DLD1 (cell line): ENCODE results near the gene KIF26A.

Source experiments
- in situ Hi-C: cut with HindIII; loops from 2 replicates; pipeline ENCODE4 v1.10.0; 2017; ENCODE audit warnings: low sequenced_read_pairs

Gene KIF26A

GRCh38 chr14:104155513-104155912, 17.1 kb downstream of the KIF26A start:
- in situ Hi-C loops = no loop called here

DNA sequence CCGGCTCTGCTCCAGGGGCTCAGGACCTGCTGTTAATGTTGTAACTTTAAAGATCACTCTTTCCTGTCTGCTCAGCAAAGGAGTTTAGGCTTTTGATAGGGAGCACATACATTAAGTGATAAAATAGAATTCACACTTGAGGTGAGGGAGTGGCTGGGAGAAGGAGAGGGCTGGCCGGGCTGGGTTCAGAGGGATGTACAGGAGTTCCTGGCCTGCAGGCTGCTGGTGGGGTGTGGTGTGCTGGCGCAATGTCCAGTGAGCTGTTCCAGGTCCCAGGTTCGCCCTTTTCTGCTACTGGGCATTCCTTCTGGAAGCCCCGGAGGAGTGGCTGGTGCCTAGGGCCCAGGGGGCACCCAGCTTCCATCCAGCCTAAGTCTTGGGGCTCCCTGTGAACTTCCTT, 17.8 kb downstream of the KIF26A start:
- in situ Hi-C loops = no loop called here

GRCh38 chr14:104157016-104157928, 18.9 kb downstream of the KIF26A start:
- in situ Hi-C loops = no loop called here

GRCh38 chr14:104158827-104159798, 20.7 kb downstream of the KIF26A start:
- in situ Hi-C loops = no loop called here

DNA sequence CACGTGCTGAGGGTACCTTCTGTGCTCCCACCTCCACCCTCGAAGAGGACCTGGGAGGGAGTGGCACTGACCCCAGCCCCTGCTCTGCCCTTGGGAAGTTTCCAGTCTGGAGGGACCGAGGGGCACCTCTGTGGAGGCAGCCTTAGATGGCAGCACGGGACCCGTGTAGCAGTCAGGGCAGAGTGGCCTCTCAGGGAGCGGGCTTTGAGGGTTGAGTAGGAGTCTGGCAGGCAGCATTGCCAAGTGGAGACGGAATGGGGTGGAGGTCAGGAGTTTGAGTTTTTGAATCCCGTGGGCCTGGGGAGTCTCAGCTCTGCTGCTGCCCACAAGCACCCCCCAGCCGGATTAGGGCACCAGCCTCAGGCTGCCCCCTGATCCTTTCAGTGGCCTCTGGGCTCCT, 21.6 kb downstream of the KIF26A start:
- in situ Hi-C loops = no loop called here

DNA sequence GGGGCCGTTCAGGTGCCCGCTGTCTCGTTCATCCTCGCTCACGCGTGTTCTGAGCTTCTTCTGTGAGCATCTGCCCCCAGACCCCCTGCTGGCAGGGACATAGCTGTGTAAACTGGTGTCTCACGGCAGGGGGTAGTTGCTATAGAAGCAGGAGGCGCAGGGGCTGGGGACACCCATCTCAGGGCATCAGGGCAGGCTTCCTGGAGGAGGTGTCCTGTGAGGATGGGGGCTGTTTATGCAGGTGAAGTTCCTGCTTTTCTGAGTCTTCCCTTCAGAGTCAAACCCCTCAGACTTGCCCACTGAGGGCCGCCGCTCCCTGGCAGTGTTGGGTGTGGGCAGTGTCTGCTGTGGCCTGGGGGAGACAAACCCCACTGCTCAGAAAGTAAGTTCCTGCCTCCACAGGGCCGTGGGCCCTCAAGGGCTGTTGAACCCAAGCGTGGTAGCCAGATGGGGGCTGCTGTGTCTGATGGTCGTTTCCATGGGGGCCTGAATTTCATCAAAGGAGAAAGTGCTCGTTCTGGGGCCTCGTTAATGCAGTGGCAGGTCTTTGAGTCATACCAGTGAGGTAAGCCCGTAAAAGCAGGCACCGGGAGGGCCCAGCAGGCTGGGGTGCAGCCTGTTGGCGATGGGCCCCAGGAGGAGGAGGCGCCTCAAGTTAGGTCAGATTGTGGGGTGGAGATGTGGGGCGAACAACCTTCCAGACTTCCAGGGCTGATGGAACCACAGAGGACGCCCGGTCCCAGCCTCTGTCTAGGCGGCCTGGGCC, 23.4 kb downstream of the KIF26A start:
- in situ Hi-C loops = no loop called here

DNA sequence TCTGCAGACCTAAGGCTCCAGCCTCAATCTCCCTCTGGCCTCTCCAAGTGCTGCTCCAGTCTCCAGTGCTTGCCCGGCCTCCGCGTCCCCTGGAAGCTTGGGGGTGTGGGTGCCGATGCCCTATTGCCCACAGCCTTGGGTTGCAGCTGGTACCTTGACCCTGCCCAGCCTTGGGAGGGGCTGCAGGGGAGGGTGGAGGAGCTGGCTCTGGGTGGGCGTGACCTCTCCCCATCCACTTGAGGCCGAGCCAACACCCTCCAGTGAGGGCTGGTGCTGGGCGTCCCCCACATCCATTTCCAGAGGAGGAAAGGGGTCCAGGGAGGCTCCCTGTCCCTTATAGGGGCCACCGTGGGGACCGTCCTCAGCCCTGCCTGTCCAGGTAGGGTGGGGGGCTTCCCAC, 24.1 kb downstream of the KIF26A start:
- in situ Hi-C loops = no loop called here

DNA sequence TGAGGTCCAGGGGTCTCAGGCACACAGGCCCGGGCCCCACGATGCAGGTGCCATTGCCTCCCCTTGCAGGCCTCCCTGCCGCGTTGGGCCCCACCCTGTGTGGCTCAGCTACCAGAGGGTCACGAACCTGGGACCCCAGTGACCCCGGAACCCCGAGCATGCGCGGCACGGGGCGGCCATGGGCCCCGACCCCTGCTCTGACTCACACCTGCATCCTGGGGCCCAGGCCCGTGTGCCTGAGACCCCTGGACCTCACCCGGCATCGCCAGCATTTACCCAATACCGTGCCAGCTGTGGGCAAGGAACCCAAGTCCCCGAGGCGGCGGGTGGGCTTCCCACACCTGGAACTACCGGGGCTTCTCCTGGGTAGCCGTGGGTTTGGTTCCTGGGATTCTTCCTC, 25.2 kb downstream of the KIF26A start:
- in situ Hi-C loops = no loop called here

DNA sequence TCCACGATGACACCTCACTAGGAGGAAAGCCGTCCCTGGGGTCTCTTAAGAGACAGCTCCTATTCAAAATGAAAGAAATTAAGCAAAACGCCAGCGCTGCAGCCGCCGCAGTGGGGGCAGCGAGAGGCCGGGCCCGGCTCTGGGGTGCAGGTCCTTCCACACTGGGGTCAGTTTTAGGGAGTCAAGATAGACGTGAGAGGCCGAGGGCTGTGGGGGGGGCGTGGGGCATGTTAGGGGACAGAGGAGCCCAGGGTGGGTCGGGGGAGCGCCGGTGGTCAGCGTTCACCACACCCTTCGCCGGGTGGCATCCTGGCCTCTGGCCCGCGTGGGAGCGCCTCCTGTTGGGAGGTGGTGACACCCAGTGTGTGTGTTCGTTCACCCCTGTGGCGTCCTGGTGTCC, 25.7 kb downstream of the KIF26A start:
- in situ Hi-C loops = no loop called here

GRCh38 chr14:104164512-104164911, 26.1 kb downstream of the KIF26A start:
- in situ Hi-C loops = no loop called here

DNA sequence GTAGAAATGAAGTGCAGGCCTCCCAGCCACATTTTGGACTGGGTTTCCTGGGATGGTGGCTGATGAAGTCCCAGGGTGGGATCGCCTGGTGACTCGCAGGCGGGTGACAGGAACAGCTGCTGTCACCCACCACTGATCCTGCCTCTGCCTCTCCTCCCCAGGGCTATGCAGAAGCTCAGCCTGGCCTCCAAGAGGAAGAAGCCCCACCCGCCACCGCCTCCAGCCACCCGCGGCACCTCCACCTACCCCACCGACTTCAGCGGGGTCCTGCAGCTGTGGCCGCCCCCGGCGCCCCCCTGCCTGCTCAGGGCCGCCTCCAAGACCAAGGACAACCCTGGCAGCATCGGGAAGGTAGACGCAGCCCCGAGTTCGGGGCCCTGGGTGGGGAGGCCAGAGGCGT, 28.3 kb downstream of the KIF26A start:
- in situ Hi-C loops = no loop called here

DNA sequence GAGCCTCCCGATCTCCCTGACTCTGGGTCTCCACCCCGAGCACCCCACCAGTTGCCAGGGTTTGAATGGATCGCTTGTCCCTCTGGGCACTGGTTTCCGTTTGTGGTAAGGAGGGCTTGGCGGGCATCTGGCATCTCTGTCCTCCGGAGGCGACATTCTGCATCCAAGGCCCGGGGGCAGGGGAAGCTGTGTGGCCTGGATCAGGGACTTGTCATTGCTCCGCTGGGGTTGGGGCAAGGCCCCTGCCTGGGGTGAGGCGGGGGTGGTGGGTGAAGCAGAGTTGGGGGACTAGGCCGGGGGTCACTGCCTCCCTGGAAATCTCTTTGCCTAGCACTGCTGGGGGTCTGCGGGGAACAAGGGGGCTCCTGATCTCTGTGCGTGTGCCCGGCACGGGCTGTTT, 30.2 kb downstream of the KIF26A start:
- in situ Hi-C loops = no loop called here

GRCh38 chr14:104169005-104169698, 30.8 kb downstream of the KIF26A start:
- in situ Hi-C loops = no loop called here

GRCh38 chr14:104169699-104170479, 31.5 kb downstream of the KIF26A start:
- in situ Hi-C loops = no loop called here

DNA sequence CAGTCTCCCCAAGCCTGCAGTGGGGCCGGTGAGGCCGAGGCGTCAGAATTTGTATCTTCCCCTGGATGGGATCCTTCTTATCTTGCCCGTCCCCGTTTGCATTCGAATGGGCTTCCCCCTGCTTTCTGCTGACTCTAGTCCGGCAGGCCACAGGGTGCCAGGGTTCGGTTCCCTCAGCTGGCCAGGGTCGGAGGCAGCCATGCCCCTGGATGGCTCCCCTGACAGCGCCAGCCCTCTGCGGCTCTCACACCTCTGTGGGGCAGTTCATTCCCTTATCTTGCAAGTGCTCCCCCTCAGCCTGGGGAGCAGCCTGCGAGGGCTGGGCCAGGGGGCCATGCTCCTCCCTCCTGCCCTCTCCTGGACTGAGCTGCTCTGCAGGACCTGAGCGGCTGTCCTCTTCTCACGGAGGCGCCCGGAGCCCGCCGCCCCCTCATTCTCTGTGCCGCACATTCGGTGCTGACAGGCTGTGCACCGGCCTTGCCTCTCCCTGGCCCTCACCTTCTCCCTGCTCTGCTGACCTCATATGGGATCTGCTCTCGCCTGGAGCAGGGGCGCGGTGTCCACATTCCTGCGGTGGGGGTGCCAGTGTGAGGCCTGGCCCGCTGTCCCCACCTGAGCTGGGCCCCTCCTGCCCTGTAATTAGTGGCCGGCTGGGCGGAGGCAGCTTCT, 32.8 kb downstream of the KIF26A start:
- in situ Hi-C loops = no loop called here

GRCh38 chr14:104171895-104172294, 33.5 kb downstream of the KIF26A start:
- in situ Hi-C loops = no loop called here

- in situ Hi-C loops = no loop called here
These were observed 34.0 kb downstream of the KIF26A start for GRCh38 chr14:104172349-104172748.

- in situ Hi-C loops = no loop called here
These were observed 34.5 kb downstream of the KIF26A start for GRCh38 chr14:104172880-104173279.

- in situ Hi-C loops = no loop called here
These were observed 35.7 kb downstream of the KIF26A start for GRCh38 chr14:104174051-104174450.
